Activated B cell treated with CpG ODN at 0.5 μM for 24 hours (primary cell): Measurements from ENCODE around the gene SYNPO2. TPM values are rescaled to one million over a fixed set of nuclear protein-coding genes. Genes with fewer than 3 reads are reported as not detected.
"Not testable (repeated sequence)": the region's sequence is repeated elsewhere in the genome, so short reads cannot be mapped to it uniquely, and the experiment has no call there.

Experiments used
- ATAC-seq: fragments of 200-7000 bp; cut with Tn5 transposase; one replicate; pipeline ENCODE4 v1.10.0; 2021; ENCODE audit warnings: low read depth, mild to moderate bottlenecking, moderate library complexity
- CTCF ChIA-PET: fragments of 350-600 bp; sonication (Branson Sonifier 250); formaldehyde crosslinking; loops from one replicate; lab custom pipeline; 2021; ENCODE audit warnings: antibody characterized with exemption; lab: Charles Lee
- POLR2A ChIA-PET: fragments of 350-600 bp; sonication (Branson Sonifier 250); formaldehyde crosslinking; loops from one replicate; lab custom pipeline; 2021; ENCODE audit warnings: antibody characterized with exemption; lab: Charles Lee
- DNase-seq: peaks from one replicate; pipeline ENCODE4 v3.0.0; 2022
- H3K27ac Mint-ChIP-seq: one replicate; pipeline ENCODE4 v1.8.0; 2020; ENCODE audit warnings: mixed read lengths
- H3K27me3 Mint-ChIP-seq: one replicate; pipeline ENCODE4 v1.8.0; 2021; ENCODE audit warnings: mixed read lengths
- H3K36me3 Mint-ChIP-seq: one replicate; pipeline ENCODE4 v1.8.0; 2021; ENCODE audit warnings: low read depth, mixed read lengths
- H3K4me1 Mint-ChIP-seq: one replicate; pipeline ENCODE4 v1.8.0; 2021; ENCODE audit warnings: mixed read lengths
- H3K4me3 Mint-ChIP-seq: one replicate; pipeline ENCODE4 v1.8.0; 2020; ENCODE audit warnings: mild to moderate bottlenecking, mixed read lengths
- H3K9me3 Mint-ChIP-seq: one replicate; pipeline ENCODE4 v1.8.0; 2020; ENCODE audit warnings: mixed read lengths
- intact Hi-C: fragments of 100-400 bp; cut with micrococcal nuclease; formaldehyde crosslinking; loops from one replicate; pipeline ENCODE4 v1.15.1; 2024
- total RNA-seq: library from RNA; stranded (reverse); gene quantifications from 2 replicates; pipeline ENCODE4 v1.2.3, GENCODE V29; 2022
- TF ChIP-seq, protein P1 (sequence below): fragments of 200-600 bp; IDR thresholded peaks from one replicate; pipeline ENCODE4 v1.8.0; 2022; ENCODE audit warnings: antibody characterized with exemption, mild to moderate bottlenecking

Gene SYNPO2
- total RNA-seq, 1 donor from 2014 or later, result 0.18 TPM

GRCh38 chr4:118973295-118973694 is 84.6 kb downstream of the SYNPO2 start:
- Mint-ChIP-seq H3K4me3 (no peak overlapping the region), H3K4me1 (peaks cover 3% of the 10 kb centered on the region), H3K27me3 (no peaks in the 10 kb centered on the region), H3K36me3 (no peaks in the 10 kb centered on the region), H3K27ac (no peak overlapping the region), H3K9me3 (no peaks in the 10 kb centered on the region)
- ATAC-seq, result no peak
- intact Hi-C loops, result no loop called here
- CTCF ChIA-PET, result interaction anchor here (1.2 kb wide), 1 partner anchor 11 kb away, joined by 3 read pairs; no protein-coding TSS in a partner anchor
- POLR2A ChIA-PET, result no interaction called here
- TF ChIP-seq, protein P1, sequence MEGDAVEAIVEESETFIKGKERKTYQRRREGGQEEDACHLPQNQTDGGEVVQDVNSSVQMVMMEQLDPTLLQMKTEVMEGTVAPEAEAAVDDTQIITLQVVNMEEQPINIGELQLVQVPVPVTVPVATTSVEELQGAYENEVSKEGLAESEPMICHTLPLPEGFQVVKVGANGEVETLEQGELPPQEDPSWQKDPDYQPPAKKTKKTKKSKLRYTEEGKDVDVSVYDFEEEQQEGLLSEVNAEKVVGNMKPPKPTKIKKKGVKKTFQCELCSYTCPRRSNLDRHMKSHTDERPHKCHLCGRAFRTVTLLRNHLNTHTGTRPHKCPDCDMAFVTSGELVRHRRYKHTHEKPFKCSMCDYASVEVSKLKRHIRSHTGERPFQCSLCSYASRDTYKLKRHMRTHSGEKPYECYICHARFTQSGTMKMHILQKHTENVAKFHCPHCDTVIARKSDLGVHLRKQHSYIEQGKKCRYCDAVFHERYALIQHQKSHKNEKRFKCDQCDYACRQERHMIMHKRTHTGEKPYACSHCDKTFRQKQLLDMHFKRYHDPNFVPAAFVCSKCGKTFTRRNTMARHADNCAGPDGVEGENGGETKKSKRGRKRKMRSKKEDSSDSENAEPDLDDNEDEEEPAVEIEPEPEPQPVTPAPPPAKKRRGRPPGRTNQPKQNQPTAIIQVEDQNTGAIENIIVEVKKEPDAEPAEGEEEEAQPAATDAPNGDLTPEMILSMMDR, result no peak
- no peak for DNase-seq

- ATAC-seq, result no peak
- ChIA-PET POLR2A (no interaction called here), CTCF (no interaction called here)
- TF ChIP-seq, protein P1, result no peak
- Mint-ChIP-seq H3K27me3 (no peaks in the 10 kb centered on the region), H3K9me3 (no peaks in the 10 kb centered on the region), H3K36me3 (no peaks in the 10 kb centered on the region), H3K4me1 (no peaks in the 10 kb centered on the region), H3K27ac (no peak overlapping the region), H3K4me3 (no peak overlapping the region)
- DNase-seq, result no peak
- intact Hi-C loops, result no loop called here
Observed at GRCh38 chr4:118974758-118975157, 86.1 kb downstream of the SYNPO2 start.

DNA sequence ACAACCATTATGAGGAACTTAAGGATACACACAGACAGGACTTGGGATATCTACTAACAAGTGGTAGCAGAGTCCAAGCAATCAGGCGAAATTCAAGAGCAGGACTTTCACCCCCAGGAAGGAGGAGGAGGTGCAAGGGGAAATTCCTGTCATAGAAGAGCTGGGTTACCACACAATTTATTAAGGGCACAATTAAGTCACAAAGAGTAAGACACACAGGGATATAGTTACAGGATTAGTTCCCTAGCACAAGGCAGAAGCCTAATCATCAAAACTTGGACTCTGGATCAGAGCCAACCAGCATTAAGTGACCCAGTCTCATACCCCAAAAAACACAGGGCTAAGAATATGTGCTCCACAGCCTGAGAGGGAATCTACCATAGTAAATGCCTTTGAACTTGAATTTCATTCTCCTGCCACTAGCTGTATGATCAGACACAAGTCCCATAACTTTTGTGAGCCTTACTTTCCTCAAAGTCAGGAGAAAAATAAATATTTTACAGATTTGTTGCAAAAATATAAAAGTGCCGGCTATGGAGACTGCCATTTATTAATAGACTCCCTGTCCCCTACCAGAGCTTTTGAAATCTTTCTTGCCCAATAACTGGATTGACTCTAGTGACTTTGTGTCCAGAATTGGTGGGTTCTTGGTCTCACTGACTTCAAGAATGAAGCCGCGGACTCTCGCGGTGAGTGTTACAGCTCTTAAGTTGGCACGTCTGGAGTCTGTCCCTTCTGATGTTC is 87.0 kb downstream of the SYNPO2 start:
- Mint-ChIP-seq H3K36me3 (no peaks in the 10 kb centered on the region), H3K9me3 (no peaks in the 10 kb centered on the region), H3K27me3 (no peaks in the 10 kb centered on the region), H3K27ac (no peak overlapping the region), H3K4me3 (no peak overlapping the region), H3K4me1 (no peaks in the 10 kb centered on the region)
- ATAC-seq (no peak), DNase-seq (no peak)
- CTCF ChIA-PET, result no interaction called here
- TF ChIP-seq, protein P1, result no peak
- intact Hi-C loops, result no loop called here
- POLR2A ChIA-PET, result no interaction called here

- intact Hi-C loops, ATAC-seq, CTCF ChIA-PET, H3K4me1 Mint-ChIP-seq, H3K4me3 Mint-ChIP-seq, H3K27ac Mint-ChIP-seq, DNase-seq, POLR2A ChIA-PET, H3K27me3 Mint-ChIP-seq, H3K9me3 Mint-ChIP-seq, H3K36me3 Mint-ChIP-seq: not testable (repeated sequence)
Observed at GRCh38 chr4:118976193-118976560, 87.5 kb downstream of the SYNPO2 start.

DNA sequence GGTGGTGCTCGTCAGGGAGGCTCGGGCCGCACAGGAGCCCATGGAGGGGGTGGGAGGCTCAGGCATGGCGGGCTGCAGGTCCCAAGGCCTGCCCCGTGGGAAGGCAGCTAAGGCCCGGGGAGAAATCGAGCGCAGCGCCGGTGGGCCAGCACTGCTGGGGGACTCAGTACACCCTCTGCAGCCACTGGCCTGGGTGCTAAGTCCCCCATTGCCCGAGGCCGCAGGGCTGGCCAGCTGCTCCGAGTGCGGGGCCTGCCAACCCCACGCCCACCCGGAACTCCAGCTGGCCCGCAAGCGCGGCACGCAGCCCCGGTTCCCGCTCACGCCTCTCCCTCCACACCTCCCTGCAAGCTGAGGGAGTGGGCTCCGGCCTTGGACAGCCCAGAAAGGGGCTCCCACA is 88.4 kb downstream of the SYNPO2 start:
- H3K36me3 Mint-ChIP-seq, DNase-seq, H3K27ac Mint-ChIP-seq, ATAC-seq, H3K4me3 Mint-ChIP-seq, H3K4me1 Mint-ChIP-seq, H3K9me3 Mint-ChIP-seq, H3K27me3 Mint-ChIP-seq, intact Hi-C loops, POLR2A ChIA-PET: not testable (repeated sequence)
- CTCF ChIA-PET, result interaction anchor here (0.6 kb wide), 1 partner anchor 516 kb away, joined by 3 read pairs; no protein-coding TSS in a partner anchor

- H3K36me3 Mint-ChIP-seq, result no peaks in the 10 kb centered on the region
- H3K27ac Mint-ChIP-seq, result no peak overlapping the region
- DNase-seq (no peak), ATAC-seq (no peak)
- ChIA-PET CTCF (no interaction called here), POLR2A (no interaction called here)
- no peaks in the 10 kb centered on the region for H3K4me1 Mint-ChIP-seq
- H3K9me3 Mint-ChIP-seq, result no peaks in the 10 kb centered on the region
- TF ChIP-seq, protein P1, result no peak
- intact Hi-C loops, result loop anchor here (10.0 kb wide), 1 partner anchor 515 kb away; no protein-coding TSS in a partner anchor
- peaks cover 4% of the 10 kb centered on the region for H3K27me3 Mint-ChIP-seq
- no peak overlapping the region for H3K4me3 Mint-ChIP-seq
Observed at GRCh38 chr4:118979712-118980111, 91.1 kb downstream of the SYNPO2 start.
